T-cell (primary cell): ENCODE measurements around the gene CFAP92. TPM values are rescaled to one million over a fixed set of nuclear protein-coding genes. Genes with fewer than 3 reads are reported as not detected.

Experiments used
- ATAC-seq, 4 experiments: fragments of 200-7000 bp in 3 of 4; fragments of 150-1000 bp in 1 of 4; cut with Tn5 transposase; replicated peaks in 1 of 4; 1 replicate in 3 of 4; 2 replicates in 1 of 4; pipeline ENCODE4 v1.10.0; 2021; ENCODE audit warnings: moderate library complexity in 3 of 4, mild to moderate bottlenecking in 2 of 4, moderate number of reproducible peaks in 1 of 4
- CTCF ChIA-PET, 2 donors: fragments of 300-600 bp; sonication (Branson Sonifier 250); formaldehyde crosslinking; loops; one replicate each; lab custom pipeline; 2022; ENCODE audit warnings: antibody characterized with exemption in 2 of 2; lab: Charles Lee
- POLR2A ChIA-PET, 2 donors: fragments of 300-600 bp; sonication (Branson Sonifier 250); formaldehyde crosslinking; loops; one replicate each; lab custom pipeline; 2022; ENCODE audit warnings: antibody characterized with exemption in 2 of 2; lab: Charles Lee
- DNase-seq, 35 experiments: peaks; one replicate each; pipeline versions ENCODE4 v3.0.0 to v3.0.0-alpha.2; 2013 to 2023
- H3K27ac ChIP-seq: one replicate; pipeline ENCODE4 v1.5.1; 2013; ENCODE audit warnings: low read length
- H3K27me3 ChIP-seq, 2 experiments: replicated peaks in 1 of 2; 1 replicate in 1 of 2; 2 replicates in 1 of 2; pipeline versions ENCODE4 v1.6.1 to v1.7.0; 2013; ENCODE audit warnings: low read length in 1 of 2, mixed read lengths in 1 of 2; ENCODE audit not compliant: control insufficient read depth in 2 of 2, insufficient read depth in 2 of 2; ENCODE audit errors: extremely low read depth in 1 of 2
- H3K36me3 ChIP-seq, 2 donors: 1 replicate in 1 of 2; 2 replicates in 1 of 2; pipeline versions ENCODE4 v1.6.1 to v1.7.0; 2013; ENCODE audit warnings: low read length in 1 of 2; ENCODE audit not compliant: control insufficient read depth in 2 of 2, insufficient read depth in 1 of 2; ENCODE audit errors: extremely low read depth in 1 of 2
- H3K4me1 ChIP-seq, 2 experiments: 1 replicate in 1 of 2; 2 replicates in 1 of 2; pipeline versions ENCODE4 v1.6.1 to v1.7.0; 2013; ENCODE audit warnings: low read length in 2 of 2, mixed read lengths in 1 of 2; ENCODE audit not compliant: insufficient read depth in 2 of 2, control insufficient read depth in 1 of 2; ENCODE audit errors: extremely low read depth in 1 of 2
- H3K4me3 ChIP-seq, 2 donors: 1 replicate in 1 of 2; 2 replicates in 1 of 2; pipeline versions ENCODE4 v1.5.1 to v1.7.0; 2013; ENCODE audit warnings: mild to moderate bottlenecking in 2 of 2, low read length in 1 of 2, moderate library complexity in 1 of 2; ENCODE audit not compliant: control insufficient read depth in 1 of 2; ENCODE audit errors: extremely low read depth in 1 of 2
- H3K9me3 ChIP-seq: 2 replicates; pipeline ENCODE4 v1.7.0; 2013
- H3K27ac Mint-ChIP-seq, 2 donors: one replicate each; pipeline ENCODE4 v1.8.0; 2020 to 2021; ENCODE audit warnings: mild to moderate bottlenecking in 2 of 2, mixed read lengths in 2 of 2
- H3K27me3 Mint-ChIP-seq, 2 donors: one replicate each; pipeline ENCODE4 v1.8.0; 2021 to 2022; ENCODE audit warnings: mixed read lengths in 2 of 2
- H3K36me3 Mint-ChIP-seq: one replicate; pipeline ENCODE4 v1.8.0; 2021; ENCODE audit warnings: mixed read lengths
- H3K4me1 Mint-ChIP-seq, 3 donors: one replicate each; pipeline ENCODE4 v1.8.0; 2020 to 2022; ENCODE audit warnings: mixed read lengths in 3 of 3, mild to moderate bottlenecking in 1 of 3
- H3K4me3 Mint-ChIP-seq, 3 donors: one replicate each; pipeline ENCODE4 v1.8.0; 2020 to 2022; ENCODE audit warnings: mild to moderate bottlenecking in 3 of 3, mixed read lengths in 3 of 3, moderate library complexity in 3 of 3
- H3K9me3 Mint-ChIP-seq, 3 donors: one replicate each; pipeline ENCODE4 v1.8.0; 2020 to 2022; ENCODE audit warnings: mixed read lengths in 3 of 3
- WGBS: methylation state at CpG from one replicate; pipeline ENCODE4 v1.1.5; 2013; ENCODE audit warnings: missing lambda C conversion rate; ENCODE audit not compliant: insufficient coverage; 5-methylcytosine and 5-hydroxymethylcytosine counted together
- total RNA-seq, 35 experiments: library from RNA in 6 of 35; stranded (reverse) in 6 of 35; fragments of 120-200 nt in 1 of 35; gene quantifications; one replicate each; pipeline versions ENCODE4 v1.2.1 to v1.2.4 and lab custom pipeline; 2013 to 2026

Gene CFAP92
- total RNA-seq, 5 donors from 2014 or later (not counting 1 experiment from before 2014, with no cell fraction given): 0.13 to 0.49 (median 0.26) TPM

DNA sequence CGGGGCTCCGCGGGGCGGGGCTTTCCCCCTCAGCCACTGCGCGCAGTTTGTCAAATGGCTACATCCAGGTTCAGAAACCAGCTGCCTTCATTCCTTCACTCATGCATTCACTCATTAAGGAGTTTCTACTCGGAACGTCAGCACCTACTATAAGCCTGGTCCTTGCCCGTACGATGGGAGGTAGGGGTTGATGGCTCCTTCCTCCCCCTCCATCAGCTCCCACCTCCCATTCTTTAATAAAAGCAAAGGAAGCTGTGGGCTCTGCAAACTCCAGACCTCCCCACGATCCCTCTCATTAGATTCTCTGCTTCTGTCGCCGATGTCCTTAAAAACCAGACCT, 267 bp upstream of the CFAP92 start:
- peaks cover 30 to 40% (median 39%) of the 10 kb centered on the region in 3 donors for H3K4me1 Mint-ChIP-seq
- H3K9me3 Mint-ChIP-seq: no peaks in the 10 kb centered on the region
- 10% methylated on average over 3 of the region's 13 CpGs for WGBS

DNA sequence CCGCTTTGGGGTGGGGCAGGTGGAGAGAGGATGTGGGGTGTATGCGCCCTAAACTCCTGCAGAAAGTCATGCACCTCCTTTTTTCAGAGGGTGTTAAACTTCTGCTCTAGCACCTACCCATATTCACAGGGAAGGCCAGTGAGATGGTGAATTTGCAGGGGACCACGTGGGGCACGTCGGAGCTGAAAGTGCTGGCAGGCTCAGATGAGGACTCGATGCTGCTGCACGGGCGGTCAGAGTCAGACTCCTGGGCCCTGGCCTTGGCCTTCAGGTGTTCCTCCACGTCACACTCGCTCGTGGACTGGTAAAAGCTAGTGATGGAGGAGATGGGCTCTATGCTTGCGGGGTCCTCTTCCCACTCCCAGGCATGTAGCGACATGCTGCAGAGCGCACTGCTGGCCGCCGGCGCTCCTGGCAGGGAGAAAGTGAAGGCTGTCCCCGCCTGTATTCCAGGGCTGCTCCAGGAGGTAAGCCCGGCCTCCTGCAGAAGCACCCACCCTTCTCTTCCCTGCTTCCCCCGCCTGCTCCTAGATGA, 883 bp downstream of the CFAP92 start:
- Mint-ChIP-seq H3K27ac (peak overlapping the region in 1 of 2 donors; percentile 22), H3K4me1 (peaks cover 22 to 31% (median 30%) of the 10 kb centered on the region in 3 donors), H3K36me3 (no peaks in the 10 kb centered on the region), H3K4me3 (peak overlapping the region; percentile 68 to 78 (median 68)), H3K27me3 (no peaks in the 10 kb centered on the region), H3K9me3 (no peaks in the 10 kb centered on the region)
- 95% methylated on average over 14 of the region's 20 CpGs for WGBS
- Histone ChIP-seq H3K9me3 (no peaks in the 10 kb centered on the region), H3K27me3 (peaks cover 0 to 13% of the 10 kb centered on the region in 2 experiments), H3K4me1 (peaks cover 23 to 28% of the 10 kb centered on the region in 2 experiments), H3K36me3 (no peaks in the 10 kb centered on the region), H3K27ac (no peak overlapping the region), H3K4me3 (no peak overlapping the region)
- CTCF ChIA-PET: interaction anchor here in 1 of 2 donors (0.9 to 1.2 kb wide), 2 partner anchors 60 to 70 kb away, joined by 4 to 5 read pairs; no protein-coding TSS in a partner anchor
- POLR2A ChIA-PET: interaction anchor here in 1 of 2 donors (0.6 kb wide), 2 partner anchors 162 to 286 kb away, joined by 3 to 5 read pairs; no protein-coding TSS in a partner anchor
- ATAC-seq: no peak
- no peak for DNase-seq

More for the DNA sequence above, 267 bp upstream of the CFAP92 start:
- no peaks in the 10 kb centered on the region for H3K27me3 Mint-ChIP-seq
- no peak for ATAC-seq
- POLR2A ChIA-PET: interaction anchor here (0.6 to 1.9 kb wide), 4 partner anchors 22 to 128 kb away, joined by 3 to 8 read pairs (median 6); no protein-coding TSS in a partner anchor
- Histone ChIP-seq H3K36me3 (no peaks in the 10 kb centered on the region), H3K27me3 (peaks cover 0 to 13% of the 10 kb centered on the region in 2 experiments), H3K4me1 (peaks cover 31 to 33% of the 10 kb centered on the region in 2 experiments), H3K27ac (no peak overlapping the region), H3K4me3 (peak overlapping the region in 1 of 2 donors; percentile 32), H3K9me3 (no peaks in the 10 kb centered on the region)
- peak overlapping the region in 1 of 2 donors; percentile 75 for H3K27ac Mint-ChIP-seq
- H3K4me3 Mint-ChIP-seq: peak overlapping the region; percentile 68 to 78 (median 75)
- no peak for DNase-seq
- CTCF ChIA-PET: interaction anchor here (0.6 to 2.2 kb wide), 11 partner anchors 11 to 377 kb away, joined by 3 to 11 read pairs (median 4); partner anchors contain the start of gene COPG1 (in 1 of the 2)
- no peaks in the 10 kb centered on the region for H3K36me3 Mint-ChIP-seq

DNA sequence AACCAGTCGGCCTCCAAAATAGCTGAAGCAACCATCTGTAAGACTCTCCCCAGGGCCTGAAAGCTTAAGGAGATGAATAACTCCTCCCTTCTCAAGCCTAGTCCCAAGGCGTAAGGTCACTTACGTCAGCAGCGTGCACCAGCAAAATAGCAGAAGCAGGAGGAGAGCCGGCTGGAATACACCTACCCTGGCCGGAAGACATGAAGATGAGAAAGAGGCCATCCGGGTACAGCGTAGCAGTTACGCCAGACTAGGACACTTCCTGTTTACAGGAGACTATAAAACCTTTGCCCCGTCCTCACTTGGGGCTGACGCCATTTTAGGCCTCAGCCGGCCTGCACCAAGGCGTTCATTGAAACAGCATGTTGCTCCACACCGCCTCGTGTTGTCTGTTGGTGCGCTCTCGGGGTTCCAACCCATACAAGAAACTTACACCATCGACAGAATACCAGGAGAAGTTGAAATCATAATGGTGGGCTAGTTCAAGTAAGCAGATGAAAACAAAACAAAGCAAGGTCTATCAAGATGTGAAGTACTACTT, 2.5 kb downstream of the CFAP92 start:
- peaks cover 22 to 28% of the 10 kb centered on the region in 2 experiments for H3K4me1 ChIP-seq
- H3K4me3 ChIP-seq: no peak overlapping the region
- H3K27me3 Mint-ChIP-seq: no peaks in the 10 kb centered on the region
- peaks cover 22 to 31% (median 30%) of the 10 kb centered on the region in 3 donors for H3K4me1 Mint-ChIP-seq
- peaks cover 0 to 7% of the 10 kb centered on the region in 2 experiments for H3K27me3 ChIP-seq
- DNase-seq (no peak), ATAC-seq (no peak)
- no peak overlapping the region for H3K27ac ChIP-seq
- POLR2A ChIA-PET: no interaction called here
- no peak overlapping the region for H3K4me3 Mint-ChIP-seq
- H3K27ac Mint-ChIP-seq: no peak overlapping the region
- H3K9me3 ChIP-seq: no peaks in the 10 kb centered on the region
- 91% methylated on average over 10 of the region's 18 CpGs for WGBS
- CTCF ChIA-PET: no interaction called here
- no peaks in the 10 kb centered on the region for H3K36me3 ChIP-seq
- no peaks in the 10 kb centered on the region for H3K36me3 Mint-ChIP-seq
- H3K9me3 Mint-ChIP-seq: no peaks in the 10 kb centered on the region

DNA sequence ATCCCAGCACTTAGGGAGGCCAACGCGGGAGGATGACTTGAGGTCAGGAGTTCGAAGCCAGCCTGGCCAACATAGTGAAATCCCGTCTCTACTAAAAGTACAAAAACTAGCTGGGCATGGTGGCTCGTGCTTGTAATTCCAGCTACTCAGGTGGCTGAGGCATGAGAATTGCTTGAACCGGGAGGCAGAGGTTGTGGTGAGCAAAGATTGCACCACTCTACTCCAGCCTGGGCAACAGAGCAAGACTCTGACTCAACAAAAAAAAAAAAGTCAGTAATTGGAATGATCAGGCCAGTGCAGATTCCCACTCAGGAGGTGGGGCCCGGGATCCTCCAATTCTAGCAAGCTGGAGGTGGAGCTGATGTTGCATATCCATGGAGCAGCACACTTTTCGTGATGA, 5.6 kb downstream of the CFAP92 start:
- POLR2A ChIA-PET: interaction anchor here in 1 of 2 donors (0.6 kb wide), 1 partner anchor 376 kb away, joined by 3 read pairs; no protein-coding TSS in a partner anchor
- Histone ChIP-seq H3K27me3 (peaks cover 0 to 2% of the 10 kb centered on the region in 2 experiments), H3K4me3 (no peak overlapping the region), H3K36me3 (no peaks in the 10 kb centered on the region), H3K9me3 (no peaks in the 10 kb centered on the region), H3K27ac (no peak overlapping the region), H3K4me1 (peaks cover 0 to 4% of the 10 kb centered on the region in 2 experiments)
- no peak overlapping the region for H3K4me3 Mint-ChIP-seq
- 80% methylated on average over 3 of the region's 8 CpGs for WGBS
- H3K36me3 Mint-ChIP-seq: no peaks in the 10 kb centered on the region
- no peak overlapping the region for H3K27ac Mint-ChIP-seq
- no peaks in the 10 kb centered on the region for H3K27me3 Mint-ChIP-seq
- no peaks in the 10 kb centered on the region for H3K9me3 Mint-ChIP-seq
- DNase-seq (no peak), ATAC-seq (no peak)
- peaks cover under 1 to 6% (median 5%) of the 10 kb centered on the region in 3 donors for H3K4me1 Mint-ChIP-seq
- CTCF ChIA-PET: interaction anchor here in 1 of 2 donors (0.5 to 1.1 kb wide), 2 partner anchors 174 to 382 kb away, joined by 3 to 4 read pairs; no protein-coding TSS in a partner anchor

DNA sequence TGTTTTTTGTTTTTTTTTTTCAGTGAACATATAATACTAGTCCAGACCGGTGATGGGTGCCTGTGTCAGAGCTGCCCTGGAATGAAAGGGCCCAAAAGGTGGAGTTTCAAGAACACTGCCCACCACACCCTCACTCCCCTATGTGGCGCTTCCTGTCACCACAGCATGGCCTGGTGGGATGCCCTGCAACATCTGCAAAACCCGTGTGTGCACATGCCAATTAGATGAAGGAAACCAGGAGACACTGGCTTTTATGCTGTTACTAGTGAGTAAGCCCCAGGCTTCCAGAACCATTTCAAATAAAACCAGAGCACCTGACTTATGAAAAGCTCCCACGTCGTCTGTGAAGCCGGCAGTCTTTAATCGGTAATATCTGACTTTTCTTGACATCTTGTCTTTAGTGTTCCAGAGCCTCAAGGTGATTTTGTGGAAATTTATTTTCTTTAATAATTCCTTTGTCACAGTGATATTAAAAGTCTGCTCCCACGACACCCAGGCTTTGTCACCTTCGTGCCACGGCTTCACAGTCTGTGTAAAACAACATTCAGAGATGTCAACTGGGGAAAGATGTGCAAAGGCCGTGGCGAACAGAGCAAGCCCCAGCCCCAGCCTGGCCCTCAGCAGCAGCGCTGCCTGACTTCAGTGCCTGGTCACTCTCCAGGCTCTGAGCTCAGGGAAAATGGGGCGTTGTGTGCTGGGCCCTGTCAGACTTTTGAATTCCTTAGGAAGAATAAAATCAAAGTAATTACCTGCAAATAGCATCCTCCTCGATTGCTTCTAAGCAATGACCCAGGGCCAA, 6.4 kb downstream of the CFAP92 start:
- no peak overlapping the region for H3K27ac ChIP-seq
- H3K9me3 ChIP-seq: no peaks in the 10 kb centered on the region
- H3K36me3 ChIP-seq: no peaks in the 10 kb centered on the region
- DNase-seq: no peak
- Mint-ChIP-seq H3K4me3 (no peak overlapping the region), H3K27me3 (no peaks in the 10 kb centered on the region), H3K27ac (no peak overlapping the region), H3K4me1 (peaks cover 0 to 4% (median 0%) of the 10 kb centered on the region in 3 donors), H3K9me3 (no peaks in the 10 kb centered on the region), H3K36me3 (no peaks in the 10 kb centered on the region)
- H3K4me1 ChIP-seq: no peaks in the 10 kb centered on the region
- no peak for ATAC-seq
- H3K27me3 ChIP-seq: no peaks in the 10 kb centered on the region
- ChIA-PET CTCF (no interaction called here), POLR2A (interaction anchor here in 1 of 2 donors (0.6 kb wide), 1 partner anchor 377 kb away, joined by 3 read pairs; no protein-coding TSS in a partner anchor)
- WGBS: 85% methylated on average over 8 of the region's 15 CpGs
- H3K4me3 ChIP-seq: no peak overlapping the region

DNA sequence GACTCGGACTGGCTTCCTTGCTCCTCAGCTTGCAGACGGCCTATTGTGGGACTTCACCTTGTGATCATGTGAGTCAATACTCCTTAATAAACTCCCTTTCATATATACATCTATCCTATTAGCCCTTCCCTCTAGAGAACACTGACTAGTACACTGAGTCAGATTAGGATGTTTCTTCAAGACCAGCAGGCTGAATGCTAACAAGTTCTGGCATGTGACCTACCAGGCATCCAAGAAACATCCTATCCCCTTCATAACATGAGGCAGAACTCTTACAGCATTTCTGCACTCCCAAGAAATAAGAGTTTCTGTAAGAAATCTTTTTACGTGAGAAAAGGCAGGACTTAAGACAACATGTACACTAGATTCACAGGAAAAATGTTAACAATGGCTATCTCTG, 9.3 kb downstream of the CFAP92 start:
- Mint-ChIP-seq H3K27me3 (no peaks in the 10 kb centered on the region), H3K4me3 (no peak overlapping the region), H3K27ac (no peak overlapping the region), H3K9me3 (no peaks in the 10 kb centered on the region), H3K4me1 (peaks cover 0 to 4% (median 0%) of the 10 kb centered on the region in 3 donors), H3K36me3 (no peaks in the 10 kb centered on the region)
- H3K27ac ChIP-seq: no peak overlapping the region
- no peaks in the 10 kb centered on the region for H3K4me1 ChIP-seq
- 100% methylated on average over 1 of the region's 3 CpGs for WGBS
- CTCF ChIA-PET: interaction anchor here in 1 of 2 donors (0.5 kb wide), 1 partner anchor 15 kb away, joined by 4 read pairs; no protein-coding TSS in a partner anchor
- H3K9me3 ChIP-seq: no peaks in the 10 kb centered on the region
- H3K36me3 ChIP-seq: no peaks in the 10 kb centered on the region
- ATAC-seq (no peak), DNase-seq (no peak)
- no peak overlapping the region for H3K4me3 ChIP-seq
- POLR2A ChIA-PET: no interaction called here
- no peaks in the 10 kb centered on the region for H3K27me3 ChIP-seq
